Measurements from ENCODE around the gene VPS37B.

- TF ChIP-seq, protein P1, sequence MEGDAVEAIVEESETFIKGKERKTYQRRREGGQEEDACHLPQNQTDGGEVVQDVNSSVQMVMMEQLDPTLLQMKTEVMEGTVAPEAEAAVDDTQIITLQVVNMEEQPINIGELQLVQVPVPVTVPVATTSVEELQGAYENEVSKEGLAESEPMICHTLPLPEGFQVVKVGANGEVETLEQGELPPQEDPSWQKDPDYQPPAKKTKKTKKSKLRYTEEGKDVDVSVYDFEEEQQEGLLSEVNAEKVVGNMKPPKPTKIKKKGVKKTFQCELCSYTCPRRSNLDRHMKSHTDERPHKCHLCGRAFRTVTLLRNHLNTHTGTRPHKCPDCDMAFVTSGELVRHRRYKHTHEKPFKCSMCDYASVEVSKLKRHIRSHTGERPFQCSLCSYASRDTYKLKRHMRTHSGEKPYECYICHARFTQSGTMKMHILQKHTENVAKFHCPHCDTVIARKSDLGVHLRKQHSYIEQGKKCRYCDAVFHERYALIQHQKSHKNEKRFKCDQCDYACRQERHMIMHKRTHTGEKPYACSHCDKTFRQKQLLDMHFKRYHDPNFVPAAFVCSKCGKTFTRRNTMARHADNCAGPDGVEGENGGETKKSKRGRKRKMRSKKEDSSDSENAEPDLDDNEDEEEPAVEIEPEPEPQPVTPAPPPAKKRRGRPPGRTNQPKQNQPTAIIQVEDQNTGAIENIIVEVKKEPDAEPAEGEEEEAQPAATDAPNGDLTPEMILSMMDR (IDR thresholded peaks at IDR 0.05) = no peak
- TF ChIP-seq USF1 (CRISPR knock-in tag; IDR thresholded peaks at IDR 0.05) (no peak), RELA (CRISPR knock-in tag; IDR thresholded peaks at IDR 0.05; ENCODE audit: borderline replicate concordance) (no peak), MAX (CRISPR knock-in tag; IDR thresholded peaks at IDR 0.05) (no peak), MYBL2 (CRISPR knock-in tag; IDR thresholded peaks at IDR 0.05) (no peak)
- TF ChIP-seq, protein P2, sequence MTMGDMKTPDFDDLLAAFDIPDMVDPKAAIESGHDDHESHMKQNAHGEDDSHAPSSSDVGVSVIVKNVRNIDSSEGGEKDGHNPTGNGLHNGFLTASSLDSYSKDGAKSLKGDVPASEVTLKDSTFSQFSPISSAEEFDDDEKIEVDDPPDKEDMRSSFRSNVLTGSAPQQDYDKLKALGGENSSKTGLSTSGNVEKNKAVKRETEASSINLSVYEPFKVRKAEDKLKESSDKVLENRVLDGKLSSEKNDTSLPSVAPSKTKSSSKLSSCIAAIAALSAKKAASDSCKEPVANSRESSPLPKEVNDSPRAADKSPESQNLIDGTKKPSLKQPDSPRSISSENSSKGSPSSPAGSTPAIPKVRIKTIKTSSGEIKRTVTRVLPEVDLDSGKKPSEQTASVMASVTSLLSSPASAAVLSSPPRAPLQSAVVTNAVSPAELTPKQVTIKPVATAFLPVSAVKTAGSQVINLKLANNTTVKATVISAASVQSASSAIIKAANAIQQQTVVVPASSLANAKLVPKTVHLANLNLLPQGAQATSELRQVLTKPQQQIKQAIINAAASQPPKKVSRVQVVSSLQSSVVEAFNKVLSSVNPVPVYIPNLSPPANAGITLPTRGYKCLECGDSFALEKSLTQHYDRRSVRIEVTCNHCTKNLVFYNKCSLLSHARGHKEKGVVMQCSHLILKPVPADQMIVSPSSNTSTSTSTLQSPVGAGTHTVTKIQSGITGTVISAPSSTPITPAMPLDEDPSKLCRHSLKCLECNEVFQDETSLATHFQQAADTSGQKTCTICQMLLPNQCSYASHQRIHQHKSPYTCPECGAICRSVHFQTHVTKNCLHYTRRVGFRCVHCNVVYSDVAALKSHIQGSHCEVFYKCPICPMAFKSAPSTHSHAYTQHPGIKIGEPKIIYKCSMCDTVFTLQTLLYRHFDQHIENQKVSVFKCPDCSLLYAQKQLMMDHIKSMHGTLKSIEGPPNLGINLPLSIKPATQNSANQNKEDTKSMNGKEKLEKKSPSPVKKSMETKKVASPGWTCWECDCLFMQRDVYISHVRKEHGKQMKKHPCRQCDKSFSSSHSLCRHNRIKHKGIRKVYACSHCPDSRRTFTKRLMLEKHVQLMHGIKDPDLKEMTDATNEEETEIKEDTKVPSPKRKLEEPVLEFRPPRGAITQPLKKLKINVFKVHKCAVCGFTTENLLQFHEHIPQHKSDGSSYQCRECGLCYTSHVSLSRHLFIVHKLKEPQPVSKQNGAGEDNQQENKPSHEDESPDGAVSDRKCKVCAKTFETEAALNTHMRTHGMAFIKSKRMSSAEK (CRISPR knock-in tag; IDR thresholded peaks at IDR 0.05; ENCODE audit: borderline replicate concordance) = no peak
Observed at GRCh38 chr12:122876731-122877130, 19.2 kb downstream of the VPS37B start.
